Mesodermal cell (in vitro differentiated cells): ENCODE results near the gene RBCK1.
"Not testable (repeated sequence)": the region's sequence is repeated elsewhere in the genome, so short reads cannot be mapped to it uniquely, and the experiment has no call there.

Experiments
- H3K27ac ChIP-seq: 2 replicates; pipeline ENCODE4 v1.7.0; 2013; ENCODE audit warnings: mild to moderate bottlenecking, low read depth, low read length, moderate library complexity; ENCODE audit not compliant: severe bottlenecking
- H3K36me3 ChIP-seq: 2 replicates; pipeline ENCODE4 v1.7.1; 2013; ENCODE audit warnings: mild to moderate bottlenecking, low read length, moderate library complexity; ENCODE audit not compliant: control insufficient read depth, insufficient read depth
- H3K4me1 ChIP-seq: one replicate; pipeline ENCODE4 v1.7.1; 2013; ENCODE audit warnings: mild to moderate bottlenecking, low read length; ENCODE audit not compliant: insufficient read depth, control insufficient read depth, poor library complexity, severe bottlenecking
- H3K4me3 ChIP-seq: 2 replicates; pipeline ENCODE4 v1.7.0; 2013; ENCODE audit warnings: low read length, control low read depth, mild to moderate bottlenecking; ENCODE audit not compliant: insufficient read depth, poor library complexity, severe bottlenecking; ENCODE audit errors: extremely low read depth
- H3K9me3 ChIP-seq: 2 replicates; pipeline ENCODE4 v1.7.1; 2013; ENCODE audit warnings: mild to moderate bottlenecking, low read length, moderate library complexity; ENCODE audit not compliant: control insufficient read depth
- WGBS, 2 experiments: methylation state at CpG; one replicate each; pipeline ENCODE4 v1.1.5; 2013; ENCODE audit warnings: missing lambda C conversion rate in 2 of 2; ENCODE audit not compliant: insufficient coverage in 2 of 2; 5-methylcytosine and 5-hydroxymethylcytosine counted together

Gene RBCK1

GRCh38 chr20:367486-367887 lies 40.6 kb upstream of the RBCK1 start:
- no peak overlapping the region for H3K27ac ChIP-seq
- WGBS, 2 experiments = 63 to 83% methylated on average over 7 to 8 of the region's 8 CpGs
- H3K4me1 ChIP-seq = peaks cover 19% of the 10 kb centered on the region
- H3K36me3 ChIP-seq = no peaks in the 10 kb centered on the region
- no peak overlapping the region for H3K4me3 ChIP-seq
- no peaks in the 10 kb centered on the region for H3K9me3 ChIP-seq

- Histone ChIP-seq H3K27ac (no peak overlapping the region), H3K9me3 (no peaks in the 10 kb centered on the region), H3K36me3 (no peaks in the 10 kb centered on the region), H3K4me3 (no peak overlapping the region), H3K4me1 (peaks cover 25% of the 10 kb centered on the region)
- 93 to 100% methylated on average over 4 of the region's 4 CpGs for WGBS, 2 experiments
These were observed 39.2 kb upstream of the RBCK1 start for GRCh38 chr20:368915-369314.

GRCh38 chr20:370151-370600 lies 37.9 kb upstream of the RBCK1 start:
- Histone ChIP-seq H3K4me3 (no peak overlapping the region), H3K9me3 (no peaks in the 10 kb centered on the region), H3K27ac (no peak overlapping the region), H3K4me1 (peaks cover 25% of the 10 kb centered on the region), H3K36me3 (no peaks in the 10 kb centered on the region)
- 93 to 99% methylated on average over 7 of the region's 7 CpGs for WGBS, 2 experiments

- Histone ChIP-seq H3K4me3 (no peak overlapping the region), H3K27ac (peak overlapping the region; percentile 87), H3K9me3 (no peaks in the 10 kb centered on the region), H3K36me3 (no peaks in the 10 kb centered on the region), H3K4me1 (peaks cover 25% of the 10 kb centered on the region)
- 79 to 83% methylated on average over 4 to 6 of the region's 7 CpGs for WGBS, 2 experiments
These were observed 36.9 kb upstream of the RBCK1 start for GRCh38 chr20:370977-371754.

GRCh38 chr20:371755-372542 lies 36.1 kb upstream of the RBCK1 start:
- no peak overlapping the region for H3K4me3 ChIP-seq
- no peaks in the 10 kb centered on the region for H3K36me3 ChIP-seq
- no peaks in the 10 kb centered on the region for H3K9me3 ChIP-seq
- H3K4me1 ChIP-seq = peaks cover 25% of the 10 kb centered on the region
- 87 to 96% methylated on average over 4 to 9 of the region's 10 CpGs for WGBS, 2 experiments
- H3K27ac ChIP-seq = peak overlapping the region; percentile 87

- H3K4me1 ChIP-seq = peaks cover 25% of the 10 kb centered on the region
- H3K4me3 ChIP-seq, H3K36me3 ChIP-seq, H3K9me3 ChIP-seq: not testable (repeated sequence)
- H3K27ac ChIP-seq = peak overlapping the region; percentile 87
- WGBS, 2 experiments = 89 to 96% methylated on average over 9 of the region's 11 CpGs
These were observed 35.5 kb upstream of the RBCK1 start for GRCh38 chr20:372543-373082.

- 69 to 82% methylated on average over 4 of the region's 9 CpGs for WGBS, 2 experiments
- peak overlapping the region; percentile 87 for H3K27ac ChIP-seq
These were observed 34.8 kb upstream of the RBCK1 start for GRCh38 chr20:373171-373890.

GRCh38 chr20:375265-375889 lies 32.7 kb upstream of the RBCK1 start:
- Histone ChIP-seq H3K36me3 (no peaks in the 10 kb centered on the region), H3K4me1 (peaks cover 25% of the 10 kb centered on the region), H3K27ac (no peak overlapping the region), H3K4me3 (no peak overlapping the region), H3K9me3 (no peaks in the 10 kb centered on the region)
- 93 to 99% methylated on average over 7 to 8 of the region's 10 CpGs for WGBS, 2 experiments

More at GRCh38 chr20:373171-373890, 34.8 kb upstream of the RBCK1 start:
- H3K9me3 ChIP-seq = no peaks in the 10 kb centered on the region
- H3K36me3 ChIP-seq = no peaks in the 10 kb centered on the region
- H3K4me1 ChIP-seq = peaks cover 25% of the 10 kb centered on the region
- H3K4me3 ChIP-seq = no peak overlapping the region

- H3K27ac ChIP-seq = no peak overlapping the region
- WGBS, 2 experiments = no CpG with 5 or more reads among the region's 2 CpGs
- no peaks in the 10 kb centered on the region for H3K36me3 ChIP-seq
- H3K4me1 ChIP-seq = peaks cover 21% of the 10 kb centered on the region
- no peaks in the 10 kb centered on the region for H3K9me3 ChIP-seq
- no peak overlapping the region for H3K4me3 ChIP-seq
These were observed 32.0 kb upstream of the RBCK1 start for GRCh38 chr20:376089-376488.

GRCh38 chr20:376750-377149 lies 31.3 kb upstream of the RBCK1 start:
- H3K27ac ChIP-seq = no peak overlapping the region
- H3K4me1 ChIP-seq = peaks cover 15% of the 10 kb centered on the region
- no peaks in the 10 kb centered on the region for H3K36me3 ChIP-seq
- 46 to 63% methylated on average over 2 of the region's 2 CpGs for WGBS, 2 experiments
- no peaks in the 10 kb centered on the region for H3K9me3 ChIP-seq
- no peak overlapping the region for H3K4me3 ChIP-seq
